NT2/D1 (cell line): ENCODE measurements around the gene SMAD1.

ENCODE experiments used
- DNase-seq: peaks from one replicate; pipeline ENCODE4 v3.0.0-alpha.2; 2011; ENCODE audit warnings: low read depth, low spot score
- H3K27me3 ChIP-seq: 2 replicates; pipeline ENCODE4 v1.6.0; 2011; ENCODE audit warnings: mild to moderate bottlenecking; ENCODE audit not compliant: insufficient read length, insufficient read depth
- H3K36me3 ChIP-seq: 2 replicates; pipeline ENCODE4 v1.6.1; 2011; ENCODE audit warnings: mild to moderate bottlenecking, low read length, mixed read lengths; ENCODE audit not compliant: insufficient read depth, insufficient read length
- H3K4me1 ChIP-seq: 2 replicates; pipeline ENCODE4 v1.5.1; 2011; ENCODE audit not compliant: insufficient read depth, insufficient read length
- H3K4me3 ChIP-seq: 2 replicates; pipeline ENCODE4 v1.5.1; 2011; ENCODE audit warnings: low read depth; ENCODE audit not compliant: insufficient read length
- H3K9ac ChIP-seq: 2 replicates; pipeline ENCODE4 v1.6.0; 2011; ENCODE audit warnings: low read depth; ENCODE audit not compliant: insufficient read length
- H3K9me3 ChIP-seq: 2 replicates; pipeline ENCODE4 v1.5.1; 2011; ENCODE audit warnings: mild to moderate bottlenecking, low read length; ENCODE audit not compliant: insufficient read depth
- SUZ12 ChIP-seq: IDR thresholded peaks from 2 replicates; pipeline ENCODE4 v1.6.1; 2011; ENCODE audit not compliant: insufficient read length, insufficient read depth; ENCODE audit errors: extremely low read depth
- YY1 ChIP-seq: IDR thresholded peaks from 2 replicates; pipeline ENCODE4 v1.6.1; 2011; ENCODE audit not compliant: insufficient read length, insufficient read depth
- ZNF274 ChIP-seq: IDR thresholded peaks from 2 replicates; pipeline ENCODE4 v1.6.1; 2011; ENCODE audit warnings: mild to moderate bottlenecking, low read depth, low read length

The SMAD1 gene

DNA sequence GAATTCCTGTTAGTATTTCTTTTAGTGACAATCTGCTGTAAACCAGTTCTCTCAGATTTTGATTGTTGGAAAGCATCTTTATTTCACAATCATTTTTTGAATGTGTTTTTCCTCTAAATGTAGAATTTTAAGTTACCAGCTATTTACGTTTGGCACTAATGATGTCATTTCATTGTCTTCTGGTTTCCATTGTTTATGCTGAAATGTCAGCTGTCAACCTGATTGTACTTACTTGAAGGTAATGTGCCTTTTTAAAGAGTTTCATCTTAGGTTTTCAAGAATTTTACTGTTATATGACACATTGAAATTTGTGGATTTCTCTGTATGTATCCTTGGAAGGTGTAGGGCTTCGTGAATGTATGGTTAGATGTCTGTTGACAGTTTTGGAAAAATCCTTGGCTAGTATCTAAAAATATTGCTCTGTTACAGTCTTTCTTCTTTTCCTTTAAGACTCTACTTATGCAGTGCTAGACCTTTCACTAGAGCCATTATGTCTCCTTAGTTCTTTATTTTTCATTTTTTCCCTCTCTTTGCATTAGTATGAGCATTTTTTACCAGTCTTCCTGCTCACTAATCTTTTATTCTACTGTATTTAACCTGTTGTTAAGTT, 30.4 kb downstream of the SMAD1 start:
- no peaks in the 10 kb centered on the region for H3K27me3 ChIP-seq
- no peak overlapping the region for H3K4me3 ChIP-seq
- no peaks in the 10 kb centered on the region for H3K4me1 ChIP-seq
- no peak overlapping the region for H3K9ac ChIP-seq
- no peaks in the 10 kb centered on the region for H3K36me3 ChIP-seq
- peaks cover 27% of the 10 kb centered on the region for H3K9me3 ChIP-seq
- TF ChIP-seq SUZ12 (no peak), YY1 (no peak), ZNF274 (no peak)
- DNase-seq: no peak

DNA sequence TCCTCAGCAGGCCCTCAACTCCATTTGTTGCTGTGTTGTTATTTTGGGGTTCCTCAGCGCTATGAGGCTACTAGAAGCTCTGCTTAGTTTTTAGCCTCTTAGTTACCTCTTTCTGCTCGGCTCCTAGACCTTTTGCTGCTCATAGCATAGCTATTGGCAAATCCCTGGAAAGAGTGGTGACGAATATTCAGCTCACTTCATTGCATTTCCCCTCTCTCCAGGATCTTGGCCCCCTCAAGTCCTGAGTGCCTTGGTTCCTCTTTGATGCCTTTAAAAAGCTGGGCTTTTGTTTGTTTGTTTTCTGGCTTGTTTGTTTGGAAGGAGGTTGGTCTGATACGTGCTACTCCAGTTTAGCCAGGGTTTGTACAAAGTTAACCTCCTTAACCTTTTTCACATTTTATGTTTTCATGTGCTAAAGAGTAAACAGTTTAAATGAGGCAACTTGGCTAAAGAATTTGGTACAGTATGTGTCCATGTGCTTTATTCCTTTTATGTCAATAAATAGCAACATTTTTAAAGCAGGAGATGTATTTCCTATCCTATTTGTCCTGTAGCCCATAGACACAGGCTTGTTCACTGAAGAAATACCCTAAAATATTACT, 31.5 kb downstream of the SMAD1 start:
- no peaks in the 10 kb centered on the region for H3K36me3 ChIP-seq
- peak; percentile 11 for DNase-seq
- H3K9me3 ChIP-seq: peaks cover 27% of the 10 kb centered on the region

DNA sequence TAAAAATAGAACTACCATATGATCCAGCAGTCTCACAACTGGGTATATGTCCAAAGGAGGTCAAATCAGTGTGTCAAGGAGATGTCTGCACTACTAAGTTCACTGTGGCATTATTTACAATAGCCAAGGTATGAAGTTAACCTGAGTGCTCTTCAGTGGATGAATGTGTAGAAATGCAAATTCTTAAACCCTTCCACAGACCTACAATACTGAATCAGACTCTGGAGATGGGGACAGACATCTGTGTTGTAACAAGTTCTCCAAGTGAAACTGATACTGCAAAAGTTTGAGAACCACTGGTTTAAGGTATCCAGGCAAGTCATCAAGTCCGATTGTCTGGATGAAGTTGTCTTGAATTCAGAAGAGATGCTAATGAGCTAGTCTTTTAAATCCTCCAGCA, 38.5 kb downstream of the SMAD1 start:
- H3K36me3 ChIP-seq: no peaks in the 10 kb centered on the region
- no peaks in the 10 kb centered on the region for H3K4me1 ChIP-seq
- no peak for DNase-seq
- no peaks in the 10 kb centered on the region for H3K27me3 ChIP-seq
- no peak overlapping the region for H3K4me3 ChIP-seq
- H3K9me3 ChIP-seq: no peaks in the 10 kb centered on the region
- H3K9ac ChIP-seq: no peak overlapping the region
- no peak for TF ChIP-seq ZNF274
- no peak for TF ChIP-seq YY1
- TF ChIP-seq SUZ12: no peak

More for the DNA sequence above, 31.5 kb downstream of the SMAD1 start:
- TF ChIP-seq ZNF274 (no peak), YY1 (no peak), SUZ12 (no peak)
- Histone ChIP-seq H3K9ac (no peak overlapping the region), H3K4me1 (no peaks in the 10 kb centered on the region), H3K4me3 (no peak overlapping the region), H3K27me3 (no peaks in the 10 kb centered on the region)

DNA sequence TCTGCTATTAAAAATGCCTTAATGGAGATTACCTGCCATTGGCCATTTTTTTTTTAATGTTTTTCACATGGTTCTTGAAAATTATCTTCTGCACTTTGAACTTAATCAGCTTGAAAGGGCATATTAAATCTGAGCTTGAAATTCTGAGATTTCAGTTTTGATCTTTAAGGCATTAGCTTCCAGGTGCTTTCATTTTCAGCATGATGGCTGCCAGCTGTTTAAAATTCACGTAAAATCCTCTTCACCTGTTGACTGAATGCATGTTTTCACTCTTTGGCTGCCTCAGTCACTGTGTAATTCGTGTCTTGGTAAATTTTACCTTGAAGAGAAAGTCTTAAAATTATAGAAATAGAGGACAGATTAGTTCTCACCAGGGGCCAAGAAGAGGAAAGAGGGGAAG, 39.6 kb downstream of the SMAD1 start:
- Histone ChIP-seq H3K9me3 (no peaks in the 10 kb centered on the region), H3K4me1 (no peaks in the 10 kb centered on the region), H3K36me3 (no peaks in the 10 kb centered on the region), H3K4me3 (no peak overlapping the region), H3K27me3 (no peaks in the 10 kb centered on the region), H3K9ac (no peak overlapping the region)
- TF ChIP-seq SUZ12: no peak
- no peak for TF ChIP-seq ZNF274
- no peak for TF ChIP-seq YY1
- no peak for DNase-seq

DNA sequence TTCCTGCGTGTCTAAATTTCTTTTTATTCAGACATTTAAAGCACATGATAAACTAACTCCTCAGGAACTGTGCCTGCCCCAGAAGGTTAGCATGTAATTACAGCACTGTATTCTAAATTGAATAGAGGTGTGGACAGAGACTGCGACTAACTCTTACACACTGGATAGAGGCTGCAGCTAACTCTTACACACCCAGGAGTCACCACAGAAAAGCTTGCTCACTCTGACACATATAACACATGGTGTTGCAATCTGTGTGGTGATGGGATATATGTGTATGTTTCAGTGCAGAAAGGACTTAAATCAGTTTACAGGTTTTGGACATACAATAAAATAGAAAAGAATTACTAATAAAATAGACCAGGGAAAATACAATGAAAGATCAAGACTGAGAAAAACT, 41.5 kb downstream of the SMAD1 start:
- Histone ChIP-seq H3K9ac (no peak overlapping the region), H3K4me3 (no peak overlapping the region), H3K36me3 (no peaks in the 10 kb centered on the region), H3K9me3 (no peaks in the 10 kb centered on the region), H3K4me1 (no peaks in the 10 kb centered on the region), H3K27me3 (no peaks in the 10 kb centered on the region)
- no peak for DNase-seq
- TF ChIP-seq ZNF274 (no peak), SUZ12 (no peak), YY1 (no peak)

DNA sequence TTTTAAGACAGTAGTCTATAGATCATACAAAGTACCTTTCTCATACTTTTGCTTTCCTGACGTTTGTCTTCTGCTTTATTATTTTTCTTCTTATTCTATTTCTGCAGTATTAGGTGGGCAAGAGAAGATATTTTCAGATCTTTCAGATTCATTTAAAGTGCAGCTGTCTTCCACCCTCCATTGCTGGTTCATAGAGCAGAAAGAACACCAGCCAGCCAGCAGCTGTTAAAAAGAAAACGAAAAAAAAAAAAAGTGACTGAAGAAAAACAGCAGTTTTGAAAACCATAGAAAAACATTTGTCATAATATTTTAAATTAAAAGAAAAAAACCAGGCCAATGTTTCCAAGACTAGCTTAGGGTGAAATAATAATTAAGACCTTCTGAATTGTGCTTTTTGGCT, 42.9 kb downstream of the SMAD1 start:
- H3K4me3 ChIP-seq: no peak overlapping the region
- no peaks in the 10 kb centered on the region for H3K27me3 ChIP-seq
- no peaks in the 10 kb centered on the region for H3K4me1 ChIP-seq
- H3K36me3 ChIP-seq: no peaks in the 10 kb centered on the region
- no peak for DNase-seq
- no peak overlapping the region for H3K9ac ChIP-seq
- H3K9me3 ChIP-seq: no peaks in the 10 kb centered on the region
- TF ChIP-seq YY1 (no peak), SUZ12 (no peak), ZNF274 (no peak)

DNA sequence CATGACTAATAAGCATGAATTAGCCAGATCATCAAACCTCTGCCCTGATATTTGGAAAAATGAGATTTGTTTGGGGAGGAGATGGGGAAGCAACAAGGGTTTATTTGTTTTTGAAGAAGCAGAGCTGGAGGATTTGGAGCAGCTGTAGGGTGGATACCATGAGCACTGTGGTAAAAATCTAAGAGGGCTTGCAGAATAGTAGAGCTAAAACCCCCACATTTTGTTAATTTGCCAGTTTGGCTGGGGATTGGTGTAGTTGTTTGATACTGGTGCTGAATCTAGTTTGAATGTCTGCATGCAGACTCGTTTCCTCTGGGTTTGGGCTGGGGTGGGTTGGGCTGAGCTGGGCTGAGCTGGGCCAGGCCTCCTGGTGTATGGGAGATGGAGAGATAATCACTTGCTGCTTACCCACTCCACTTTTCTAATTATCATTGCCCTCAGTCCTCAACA, 43.7 kb downstream of the SMAD1 start:
- H3K4me3 ChIP-seq: no peak overlapping the region

More for the DNA sequence above, 43.7 kb downstream of the SMAD1 start:
- Histone ChIP-seq H3K9me3 (no peaks in the 10 kb centered on the region), H3K27me3 (no peaks in the 10 kb centered on the region), H3K9ac (no peak overlapping the region), H3K36me3 (no peaks in the 10 kb centered on the region), H3K4me1 (no peaks in the 10 kb centered on the region)
- no peak for TF ChIP-seq SUZ12
- no peak for TF ChIP-seq ZNF274
- TF ChIP-seq YY1: no peak
- no peak for DNase-seq
